ENCODE measurements around the gene INO80D.
A peak's percentile ranks its signal among the peaks of the same experiment; 100 is the strongest.
"Not testable (repeated sequence)": the region's sequence is repeated elsewhere in the genome, so short reads cannot be mapped to it uniquely, and the experiment has no call there.

Gene INO80D

GRCh38 chr2:206031162-206031784 is 54.7 kb downstream of the INO80D start:
- DNase-seq (ENCODE audit: low spot score) = peak; percentile 76

GRCh38 chr2:206028101-206028500 is 57.9 kb downstream of the INO80D start:
- DNase-seq (ENCODE audit: low spot score) = no peak

- DNase-seq (ENCODE audit: low spot score) = no peak
These were observed 62.8 kb downstream of the INO80D start for GRCh38 chr2:206023183-206023582.

GRCh38 chr2:206020171-206020570 is 65.8 kb downstream of the INO80D start:
- DNase-seq (ENCODE audit: low spot score) = no peak

DNA sequence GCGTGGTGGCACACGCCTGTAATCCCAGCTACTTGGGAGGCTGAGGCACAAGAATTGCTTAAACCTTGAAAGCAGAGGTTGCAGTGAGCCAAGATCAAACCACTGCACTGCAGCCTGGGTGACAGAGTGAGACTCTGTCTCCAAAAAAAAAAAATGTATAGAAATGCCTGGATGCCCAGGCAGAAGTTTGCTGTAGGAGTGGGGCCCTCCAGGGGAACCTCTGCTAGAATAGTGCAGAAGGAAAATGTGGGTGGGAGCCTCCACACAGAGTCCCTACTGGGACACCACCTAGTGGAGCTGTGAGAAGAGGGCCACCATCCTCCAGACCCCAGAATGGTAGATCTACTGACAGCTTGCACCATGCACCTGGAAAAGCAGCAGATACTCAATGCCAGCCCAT is 70.2 kb downstream of the INO80D start:
- DNase-seq (ENCODE audit: low spot score) = not testable (repeated sequence)

DNA sequence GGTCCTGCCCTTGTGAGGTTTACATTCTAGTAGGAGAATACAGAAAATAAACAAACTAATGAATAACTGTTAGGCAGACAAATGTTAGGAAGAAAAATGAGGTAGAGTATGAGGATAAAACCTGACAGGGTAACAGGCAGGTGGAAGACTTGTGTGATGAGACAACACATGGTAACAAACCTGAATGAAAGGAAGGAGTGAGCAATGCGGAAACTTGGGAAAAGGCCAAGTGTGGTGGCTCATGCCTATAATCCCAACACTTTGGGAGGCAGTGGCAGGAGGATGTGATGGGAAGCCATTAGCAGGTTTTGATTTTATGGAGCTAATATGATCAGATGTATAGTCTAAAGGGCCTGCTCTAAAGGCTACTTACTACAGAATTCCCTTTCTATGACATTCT is 74.2 kb downstream of the INO80D start:
- peak; percentile 30 for DNase-seq (ENCODE audit: low spot score)

DNA sequence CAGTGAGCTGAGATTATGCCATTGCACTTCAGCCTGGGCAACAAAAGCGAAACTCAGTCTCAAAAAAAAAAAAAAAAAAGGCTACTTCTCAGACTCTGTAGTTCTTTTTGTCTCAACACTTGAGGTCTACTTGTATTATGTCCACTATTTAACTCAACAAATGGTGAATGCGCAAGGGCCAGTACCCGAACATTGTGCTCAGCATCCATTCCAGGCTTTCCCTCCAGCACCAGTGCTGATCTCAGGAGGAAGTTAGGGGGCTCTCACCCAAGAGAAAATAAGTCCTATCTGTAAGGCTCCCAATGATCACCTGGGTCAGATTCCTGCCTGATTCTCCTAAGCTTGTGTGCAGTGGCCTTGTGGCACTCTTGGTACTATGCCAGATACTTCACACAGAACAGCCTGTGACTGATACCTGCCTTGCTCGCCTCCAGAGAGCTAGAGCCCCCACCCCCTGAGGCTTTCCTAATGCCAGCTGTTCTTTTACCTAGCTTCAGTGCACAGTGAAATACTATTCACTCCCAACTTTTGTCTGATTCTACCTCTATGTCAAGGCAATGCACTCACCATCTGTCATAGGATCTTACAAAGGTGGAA is 74.9 kb downstream of the INO80D start:
- DNase-seq (ENCODE audit: low spot score) = no peak

DNA sequence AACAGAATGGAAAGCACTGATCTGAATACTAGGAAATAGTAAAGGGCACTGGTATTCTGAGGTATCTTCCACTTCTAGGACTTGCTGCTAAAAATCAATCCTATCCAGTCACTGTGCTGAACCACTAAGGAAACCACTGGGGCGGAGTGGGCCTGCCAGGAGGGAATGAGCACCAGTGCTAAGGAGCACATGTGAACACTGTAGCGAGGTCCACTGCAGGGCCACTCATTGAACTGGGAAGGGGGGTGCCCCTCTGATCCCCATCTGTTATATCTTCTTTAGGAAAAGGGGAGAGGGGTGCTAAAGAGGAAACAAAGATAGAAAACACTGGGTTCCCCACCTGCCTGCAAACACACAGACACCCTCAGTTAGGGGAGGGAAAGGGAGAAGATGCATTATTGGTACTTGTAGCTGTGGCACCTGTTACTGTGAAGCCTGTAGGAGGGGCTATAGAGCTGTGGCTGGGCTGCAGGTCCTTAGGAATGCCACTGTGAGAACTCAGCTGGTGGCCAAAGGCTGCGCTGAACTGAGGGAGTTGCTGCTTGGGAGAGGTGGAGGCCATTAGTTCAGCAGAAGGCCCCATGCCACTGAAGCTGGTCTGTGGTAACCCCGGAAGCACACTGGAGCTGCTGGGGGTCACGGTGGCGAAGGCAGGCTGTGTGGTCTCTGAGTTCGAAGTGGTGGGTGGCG is 81.8 kb downstream of the INO80D start:
- no peak for DNase-seq (ENCODE audit: low spot score)

GRCh38 chr2:206002440-206002839 is 83.5 kb downstream of the INO80D start:
- DNase-seq (ENCODE audit: low spot score) = no peak

- DNase-seq (ENCODE audit: low spot score) = no peak
These were observed 84.1 kb downstream of the INO80D start for GRCh38 chr2:206001912-206002311.

DNA sequence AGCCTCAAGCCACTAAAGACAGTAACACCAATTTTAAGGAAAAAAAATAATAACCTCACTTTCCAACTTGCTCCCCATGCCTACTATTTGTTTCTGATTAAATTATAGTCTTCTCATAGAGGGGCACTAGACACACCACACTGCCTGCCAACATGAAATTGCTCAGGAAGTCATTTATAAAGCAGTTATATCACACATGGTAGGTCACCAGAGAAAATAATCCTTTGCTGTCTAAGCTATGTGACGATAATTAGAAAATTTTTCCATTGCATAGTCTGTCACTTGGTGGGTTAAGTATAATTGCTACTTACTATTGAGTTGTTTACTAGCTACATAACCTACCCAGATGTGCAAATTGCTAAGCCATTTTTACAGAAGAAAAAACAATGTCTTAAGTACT is 85.2 kb downstream of the INO80D start:
- no peak for DNase-seq (ENCODE audit: low spot score)

- DNase-seq (ENCODE audit: low spot score) = no peak
These were observed 87.4 kb downstream of the INO80D start for GRCh38 chr2:205998583-205998982.

- DNase-seq (ENCODE audit: low spot score) = no peak
These were observed 89.8 kb downstream of the INO80D start for GRCh38 chr2:205996161-205996560.

- no peak for DNase-seq (ENCODE audit: low spot score)
These were observed 90.7 kb downstream of the INO80D start for GRCh38 chr2:205995260-205995659.

DNA sequence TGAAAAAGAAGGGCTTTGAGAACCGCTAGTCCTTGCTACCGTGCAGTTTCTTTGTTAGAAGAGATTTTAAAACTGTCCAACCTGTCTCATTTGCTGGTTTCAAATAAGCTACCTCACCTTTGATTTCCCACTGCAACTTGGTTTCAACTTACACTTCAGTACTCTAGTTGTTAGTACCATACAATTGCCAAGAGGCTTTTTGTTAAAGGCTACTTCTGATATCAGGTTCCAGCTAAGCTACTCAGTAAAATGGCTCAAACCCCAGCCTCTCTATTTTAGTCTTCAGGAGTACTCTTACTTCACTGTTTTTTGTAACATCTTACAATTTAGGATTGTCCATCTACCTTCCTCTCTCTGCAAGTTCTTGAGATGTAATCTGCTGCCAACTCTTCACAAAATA is 91.6 kb downstream of the INO80D start:
- DNase-seq (ENCODE audit: low spot score) = no peak

- DNase-seq (ENCODE audit: low spot score) = no peak
These were observed 95.9 kb downstream of the INO80D start for GRCh38 chr2:205990104-205990503.

GRCh38 chr2:205989271-205990071 is 96.5 kb downstream of the INO80D start:
- DNase-seq (ENCODE audit: low spot score) = no peak

DNA sequence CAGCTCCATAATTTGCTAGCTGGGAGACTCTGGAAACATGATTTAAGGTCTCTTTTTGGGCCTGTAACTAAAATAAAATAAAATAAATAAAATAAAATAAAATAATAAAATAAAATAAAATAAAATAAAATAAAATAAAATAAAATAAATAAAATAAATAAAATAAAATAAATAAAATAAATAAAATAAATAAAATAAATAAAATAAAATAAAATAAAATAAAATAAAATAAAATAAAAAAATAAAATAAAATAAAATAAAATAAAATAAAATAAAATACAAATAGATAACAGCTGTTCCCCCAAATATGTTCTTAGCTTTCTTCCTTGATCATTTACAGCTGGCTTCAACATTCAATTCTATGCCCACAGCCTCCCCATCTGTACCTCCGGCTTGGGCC is 97.3 kb downstream of the INO80D start:
- not testable (repeated sequence) for DNase-seq (ENCODE audit: low spot score)

DNA sequence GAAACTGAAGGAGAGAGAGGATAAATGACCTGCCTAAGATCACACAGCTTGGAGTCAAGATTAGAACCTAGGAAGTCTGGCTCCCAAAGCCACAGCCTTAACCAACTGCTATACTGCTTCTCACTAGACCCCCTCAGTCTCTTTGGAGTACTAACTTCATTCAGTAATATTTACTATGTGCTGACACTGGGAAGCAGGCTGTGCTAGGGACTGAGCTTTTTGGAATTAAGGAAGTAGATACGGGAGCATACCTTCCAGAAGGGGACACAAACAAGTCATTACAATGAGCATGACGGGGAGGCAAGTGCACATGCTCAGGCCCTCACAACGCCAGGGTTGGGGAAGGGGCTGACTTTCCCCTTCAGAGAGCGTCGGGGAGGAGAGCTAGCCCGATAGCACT is 97.7 kb downstream of the INO80D start:
- no peak for DNase-seq (ENCODE audit: low spot score)

- DNase-seq (ENCODE audit: low spot score) = not testable (repeated sequence)
These were observed 99.6 kb downstream of the INO80D start for GRCh38 chr2:205986334-205986733.

GRCh38 chr2:205984381-205984780 is 101.6 kb downstream of the INO80D start:
- DNase-seq (ENCODE audit: low spot score) = no peak

GRCh38 chr2:205982776-205983327 is 103.1 kb downstream of the INO80D start:
- DNase-seq (ENCODE audit: low spot score) = no peak
